HEK293 (cell line): ENCODE data around the gene ANKRD1.

Experiments used
- CTCF ChIP-seq: fragments of 450-650 bp; formaldehyde crosslinking; IDR thresholded peaks from 2 replicates; pipeline ENCODE4 v1.5.1; 2016; ENCODE audit warnings: missing biosample characterization, missing genetic modification characterization
- ELK4 ChIP-seq: IDR thresholded peaks from 2 replicates; pipeline ENCODE4 v1.6.1; 2011; ENCODE audit warnings: mild to moderate bottlenecking, low read depth, low read length, borderline replicate concordance
- PATZ1 ChIP-seq: fragments of 450-650 bp; formaldehyde crosslinking; IDR thresholded peaks from 2 replicates; pipeline ENCODE4 v1.5.1; 2016; ENCODE audit warnings: missing biosample characterization, missing genetic modification characterization
- ZNF133 ChIP-seq: fragments of 450-650 bp; formaldehyde crosslinking; IDR thresholded peaks from 2 replicates; pipeline ENCODE4 v1.5.1; 2016; ENCODE audit warnings: missing biosample characterization, missing genetic modification characterization
- ZNF138 ChIP-seq: fragments of 450-650 bp; formaldehyde crosslinking; IDR thresholded peaks from 2 replicates; pipeline ENCODE4 v1.5.1; 2016; ENCODE audit warnings: missing biosample characterization, missing genetic modification characterization, borderline replicate concordance
- ZNF37A ChIP-seq: fragments of 450-650 bp; IDR thresholded peaks from 2 replicates; pipeline ENCODE4 v1.5.1; 2018; ENCODE audit warnings: missing biosample characterization, missing genetic modification characterization
- ZNF664 ChIP-seq: fragments of 450-650 bp; formaldehyde crosslinking; IDR thresholded peaks from 2 replicates; pipeline ENCODE4 v1.5.1; 2016; ENCODE audit warnings: missing biosample characterization, missing genetic modification characterization

GRCh38 chr10:90969947-90970673 lies 49.2 kb upstream of the ANKRD1 start:
- TF ChIP-seq ZNF664 (no peak), ZNF37A (tag by site-specific recombination) (no peak), CTCF (tag by site-specific recombination) (no peak), ELK4 (no peak), ZNF133 (tag by site-specific recombination) (no peak), PATZ1 (tag by site-specific recombination) (no peak), ZNF138 (no peak)
